ENCODE measurements around the gene NEUROD2.

The NEUROD2 gene

GRCh38 chr17:39641883-39642282 lies 34.2 kb upstream of the NEUROD2 start:
- no peaks in the 10 kb centered on the region for H3K36me3 ChIP-seq (ENCODE audit: insufficient read depth, low read length)
- no peak overlapping the region for H3K4me3 ChIP-seq (ENCODE audit: low read length)
- no peaks in the 10 kb centered on the region for H3K27me3 ChIP-seq (ENCODE audit: control insufficient read depth, insufficient read depth, low read length)
- H3K9me3 ChIP-seq (replicated peaks; ENCODE audit: low read length) = no peaks in the 10 kb centered on the region
- H3K4me1 ChIP-seq (ENCODE audit: control insufficient read depth, insufficient read depth, low read length) = peaks cover 36% of the 10 kb centered on the region
- no peak overlapping the region for H3K4me2 ChIP-seq (ENCODE audit: low read length)
- H3K9ac ChIP-seq (ENCODE audit: low read depth, low read length) = no peak overlapping the region

DNA sequence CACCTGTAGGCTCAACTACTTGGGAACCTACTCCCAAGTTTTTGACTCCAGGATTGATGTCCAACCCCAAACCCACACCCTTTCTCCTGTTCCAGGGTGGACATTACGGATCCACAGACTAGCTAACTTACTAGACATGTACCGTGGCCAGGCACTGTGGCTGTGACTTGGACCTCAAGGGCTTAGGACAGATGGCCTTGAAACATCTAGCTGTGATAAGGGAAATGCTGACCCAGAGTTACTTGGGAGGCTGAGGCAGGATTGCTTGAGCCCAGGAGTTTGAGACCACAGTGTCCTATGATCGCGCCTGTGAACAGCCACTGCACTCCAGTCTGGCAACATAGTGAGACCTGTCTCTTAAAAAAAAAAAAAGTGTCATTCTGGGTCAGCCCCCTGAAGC lies 33.4 kb upstream of the NEUROD2 start:
- H3K9ac ChIP-seq (ENCODE audit: low read depth, low read length) = no peak overlapping the region
- no peaks in the 10 kb centered on the region for H3K36me3 ChIP-seq (ENCODE audit: insufficient read depth, low read length)
- H3K27me3 ChIP-seq (ENCODE audit: control insufficient read depth, insufficient read depth, low read length) = no peaks in the 10 kb centered on the region
- peaks cover 43% of the 10 kb centered on the region for H3K4me1 ChIP-seq (ENCODE audit: control insufficient read depth, insufficient read depth, low read length)
- no peak overlapping the region for H3K4me2 ChIP-seq (ENCODE audit: low read length)
- H3K4me3 ChIP-seq (ENCODE audit: low read length) = no peak overlapping the region
- H3K9me3 ChIP-seq (replicated peaks; ENCODE audit: low read length) = no peaks in the 10 kb centered on the region

- peaks cover 44% of the 10 kb centered on the region for H3K4me1 ChIP-seq (ENCODE audit: control insufficient read depth, insufficient read depth, low read length)
These were observed 32.9 kb upstream of the NEUROD2 start for GRCh38 chr17:39640591-39641031.

GRCh38 chr17:39639566-39640458 lies 32.1 kb upstream of the NEUROD2 start:
- H3K36me3 ChIP-seq (ENCODE audit: insufficient read depth, low read length) = no peaks in the 10 kb centered on the region
- H3K4me1 ChIP-seq (ENCODE audit: control insufficient read depth, insufficient read depth, low read length) = peaks cover 44% of the 10 kb centered on the region
- H3K9ac ChIP-seq (ENCODE audit: low read depth, low read length) = no peak overlapping the region
- no peaks in the 10 kb centered on the region for H3K9me3 ChIP-seq (replicated peaks; ENCODE audit: low read length)
- no peak overlapping the region for H3K4me2 ChIP-seq (ENCODE audit: low read length)
- no peaks in the 10 kb centered on the region for H3K27me3 ChIP-seq (ENCODE audit: control insufficient read depth, insufficient read depth, low read length)
- no peak overlapping the region for H3K4me3 ChIP-seq (ENCODE audit: low read length)

More at GRCh38 chr17:39640591-39641031, 32.9 kb upstream of the NEUROD2 start:
- H3K9ac ChIP-seq (ENCODE audit: low read depth, low read length) = no peak overlapping the region
- no peak overlapping the region for H3K4me2 ChIP-seq (ENCODE audit: low read length)
- no peak overlapping the region for H3K4me3 ChIP-seq (ENCODE audit: low read length)
- no peaks in the 10 kb centered on the region for H3K9me3 ChIP-seq (replicated peaks; ENCODE audit: low read length)
- no peaks in the 10 kb centered on the region for H3K27me3 ChIP-seq (ENCODE audit: control insufficient read depth, insufficient read depth, low read length)
- H3K36me3 ChIP-seq (ENCODE audit: insufficient read depth, low read length) = no peaks in the 10 kb centered on the region

- H3K4me3 ChIP-seq (ENCODE audit: low read length) = no peak overlapping the region
- no peak overlapping the region for H3K9ac ChIP-seq (ENCODE audit: low read depth, low read length)
- H3K9me3 ChIP-seq (replicated peaks; ENCODE audit: low read length) = no peaks in the 10 kb centered on the region
- H3K36me3 ChIP-seq (ENCODE audit: insufficient read depth, low read length) = no peaks in the 10 kb centered on the region
- H3K27me3 ChIP-seq (ENCODE audit: control insufficient read depth, insufficient read depth, low read length) = no peaks in the 10 kb centered on the region
- peaks cover 44% of the 10 kb centered on the region for H3K4me1 ChIP-seq (ENCODE audit: control insufficient read depth, insufficient read depth, low read length)
- peak overlapping the region; percentile 97 for H3K4me2 ChIP-seq (ENCODE audit: low read length)
These were observed 31.3 kb upstream of the NEUROD2 start for GRCh38 chr17:39639043-39639442.

- peaks cover 39% of the 10 kb centered on the region for H3K4me1 ChIP-seq (ENCODE audit: control insufficient read depth, insufficient read depth, low read length)
- H3K36me3 ChIP-seq (ENCODE audit: insufficient read depth, low read length) = no peaks in the 10 kb centered on the region
- H3K9ac ChIP-seq (ENCODE audit: low read depth, low read length) = peak overlapping the region; percentile 89
- H3K9me3 ChIP-seq (replicated peaks; ENCODE audit: low read length) = no peaks in the 10 kb centered on the region
- peak overlapping the region; percentile 94 for H3K4me3 ChIP-seq (ENCODE audit: low read length)
- peak overlapping the region; percentile 97 for H3K4me2 ChIP-seq (ENCODE audit: low read length)
- no peaks in the 10 kb centered on the region for H3K27me3 ChIP-seq (ENCODE audit: control insufficient read depth, insufficient read depth, low read length)
These were observed 30.6 kb upstream of the NEUROD2 start for GRCh38 chr17:39638317-39638716.

- H3K4me2 ChIP-seq (ENCODE audit: low read length) = peak within 1 kb of the TSS; percentile 97
- H3K9ac ChIP-seq (ENCODE audit: low read depth, low read length) = peak within 1 kb of the TSS; percentile 89
- H3K36me3 ChIP-seq (ENCODE audit: insufficient read depth, low read length) = no peaks in the 10 kb centered on the region
- peaks cover 30% of the 10 kb centered on the region for H3K4me1 ChIP-seq (ENCODE audit: control insufficient read depth, insufficient read depth, low read length)
- no peaks in the 10 kb centered on the region for H3K9me3 ChIP-seq (replicated peaks; ENCODE audit: low read length)
- peaks cover 5% of the 10 kb centered on the region for H3K27me3 ChIP-seq (ENCODE audit: control insufficient read depth, insufficient read depth, low read length)
- H3K4me3 ChIP-seq (ENCODE audit: low read length) = peak within 1 kb of the TSS; percentile 94
These were observed 29.4 kb upstream of the NEUROD2 start, which contains the start of gene STARD3 for GRCh38 chr17:39636927-39637736. Gene STARD3 (plus strand): TSS chr17:39637144. CDS start chr17:39653532, 16,388 bp downstream.

- H3K4me2 ChIP-seq (ENCODE audit: low read length) = peak overlapping the region; percentile 97
- no peaks in the 10 kb centered on the region for H3K36me3 ChIP-seq (ENCODE audit: insufficient read depth, low read length)
- H3K4me1 ChIP-seq (ENCODE audit: control insufficient read depth, insufficient read depth, low read length) = peaks cover 30% of the 10 kb centered on the region
- no peaks in the 10 kb centered on the region for H3K9me3 ChIP-seq (replicated peaks; ENCODE audit: low read length)
- H3K4me3 ChIP-seq (ENCODE audit: low read length) = peak overlapping the region; percentile 94
- H3K9ac ChIP-seq (ENCODE audit: low read depth, low read length) = peak overlapping the region; percentile 89
- H3K27me3 ChIP-seq (ENCODE audit: control insufficient read depth, insufficient read depth, low read length) = peaks cover 11% of the 10 kb centered on the region
These were observed 28.8 kb upstream of the NEUROD2 start for GRCh38 chr17:39636587-39636926.

DNA sequence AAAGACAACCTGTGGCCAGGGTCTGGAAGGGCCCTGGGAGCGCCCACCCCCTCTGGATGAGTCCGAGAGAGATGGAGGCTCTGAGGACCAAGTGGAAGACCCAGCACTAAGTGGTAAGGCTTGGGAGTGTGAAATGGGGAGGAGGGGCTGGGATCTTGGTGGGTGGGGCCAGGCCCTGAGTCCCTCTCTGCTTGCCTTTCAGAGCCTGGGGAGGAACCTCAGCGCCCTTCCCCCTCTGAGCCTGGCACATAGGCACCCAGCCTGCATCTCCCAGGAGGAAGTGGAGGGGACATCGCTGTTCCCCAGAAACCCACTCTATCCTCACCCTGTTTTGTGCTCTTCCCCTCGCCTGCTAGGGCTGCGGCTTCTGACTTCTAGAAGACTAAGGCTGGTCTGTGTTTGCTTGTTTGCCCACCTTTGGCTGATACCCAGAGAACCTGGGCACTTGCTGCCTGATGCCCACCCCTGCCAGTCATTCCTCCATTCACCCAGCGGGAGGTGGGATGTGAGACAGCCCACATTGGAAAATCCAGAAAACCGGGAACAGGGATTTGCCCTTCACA lies 28.0 kb upstream of the NEUROD2 start:
- H3K36me3 ChIP-seq (ENCODE audit: insufficient read depth, low read length) = no peaks in the 10 kb centered on the region
- peaks cover 18% of the 10 kb centered on the region for H3K27me3 ChIP-seq (ENCODE audit: control insufficient read depth, insufficient read depth, low read length)
- no peak overlapping the region for H3K4me2 ChIP-seq (ENCODE audit: low read length)
- H3K4me3 ChIP-seq (ENCODE audit: low read length) = no peak overlapping the region
- no peak overlapping the region for H3K9ac ChIP-seq (ENCODE audit: low read depth, low read length)
- H3K9me3 ChIP-seq (replicated peaks; ENCODE audit: low read length) = no peaks in the 10 kb centered on the region
- H3K4me1 ChIP-seq (ENCODE audit: control insufficient read depth, insufficient read depth, low read length) = peaks cover 30% of the 10 kb centered on the region

GRCh38 chr17:39634384-39634871 lies 26.7 kb upstream of the NEUROD2 start:
- H3K4me2 ChIP-seq (ENCODE audit: low read length) = no peak overlapping the region
- H3K27me3 ChIP-seq (ENCODE audit: control insufficient read depth, insufficient read depth, low read length) = peaks cover 26% of the 10 kb centered on the region
- H3K36me3 ChIP-seq (ENCODE audit: insufficient read depth, low read length) = no peaks in the 10 kb centered on the region
- H3K9me3 ChIP-seq (replicated peaks; ENCODE audit: low read length) = no peaks in the 10 kb centered on the region
- no peak overlapping the region for H3K4me3 ChIP-seq (ENCODE audit: low read length)
- H3K4me1 ChIP-seq (ENCODE audit: control insufficient read depth, insufficient read depth, low read length) = peaks cover 22% of the 10 kb centered on the region
- no peak overlapping the region for H3K9ac ChIP-seq (ENCODE audit: low read depth, low read length)

- Histone ChIP-seq H3K9ac (ENCODE audit: low read depth, low read length) (no peak overlapping the region), H3K4me2 (ENCODE audit: low read length) (no peak overlapping the region), H3K9me3 (replicated peaks; ENCODE audit: low read length) (no peaks in the 10 kb centered on the region), H3K4me3 (ENCODE audit: low read length) (no peak overlapping the region), H3K4me1 (ENCODE audit: control insufficient read depth, insufficient read depth, low read length) (peaks cover 18% of the 10 kb centered on the region), H3K27me3 (ENCODE audit: control insufficient read depth, insufficient read depth, low read length) (peaks cover 30% of the 10 kb centered on the region), H3K36me3 (ENCODE audit: insufficient read depth, low read length) (no peaks in the 10 kb centered on the region)
These were observed 26.0 kb upstream of the NEUROD2 start for GRCh38 chr17:39633570-39634183.

Data from skeletal muscle satellite cell (primary cell).